Fibroblast of upper back skin (primary cell): ENCODE data around the gene MAN1C1.

Experiments
- DNase-seq: peaks from one replicate; pipeline ENCODE4 v3.0.0-alpha.2; 2013

MAN1C1 gene

DNA sequence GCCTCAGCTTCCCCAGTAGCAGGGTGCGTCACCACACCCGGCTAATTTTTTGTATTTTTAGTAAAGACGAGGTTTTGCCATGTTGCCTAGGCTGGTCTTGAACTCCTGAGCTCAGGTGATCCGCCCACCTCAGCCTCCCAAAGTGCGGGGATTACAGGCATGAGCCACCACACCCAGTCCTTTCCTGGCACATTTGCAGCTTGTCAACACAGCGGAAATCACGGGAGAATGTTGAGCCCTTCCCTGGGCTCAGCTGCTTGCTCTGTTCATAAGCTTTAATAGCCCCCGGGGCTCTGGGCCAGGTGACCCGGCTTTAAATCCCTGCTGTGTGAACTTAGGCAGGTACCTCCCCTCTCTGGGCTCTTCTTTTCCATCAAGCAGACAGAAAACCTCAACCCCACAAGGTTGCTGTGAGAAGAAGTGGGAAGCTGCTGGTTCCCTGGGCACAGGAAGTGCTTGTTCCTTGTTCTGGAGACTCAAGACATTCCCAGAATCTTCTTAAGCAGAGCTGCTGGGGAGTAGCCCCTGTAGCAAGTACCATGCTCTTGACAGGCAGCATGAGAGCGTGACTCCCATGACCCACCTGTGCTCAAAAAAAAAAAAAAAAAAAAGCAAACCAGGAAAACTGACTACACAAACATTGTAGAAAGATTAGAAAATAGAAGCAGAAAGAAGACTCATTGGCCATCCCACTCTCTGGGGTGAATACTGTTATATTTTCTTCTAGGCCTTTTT, 168.9 kb downstream of the MAN1C1 start:
- no peak for DNase-seq

DNA sequence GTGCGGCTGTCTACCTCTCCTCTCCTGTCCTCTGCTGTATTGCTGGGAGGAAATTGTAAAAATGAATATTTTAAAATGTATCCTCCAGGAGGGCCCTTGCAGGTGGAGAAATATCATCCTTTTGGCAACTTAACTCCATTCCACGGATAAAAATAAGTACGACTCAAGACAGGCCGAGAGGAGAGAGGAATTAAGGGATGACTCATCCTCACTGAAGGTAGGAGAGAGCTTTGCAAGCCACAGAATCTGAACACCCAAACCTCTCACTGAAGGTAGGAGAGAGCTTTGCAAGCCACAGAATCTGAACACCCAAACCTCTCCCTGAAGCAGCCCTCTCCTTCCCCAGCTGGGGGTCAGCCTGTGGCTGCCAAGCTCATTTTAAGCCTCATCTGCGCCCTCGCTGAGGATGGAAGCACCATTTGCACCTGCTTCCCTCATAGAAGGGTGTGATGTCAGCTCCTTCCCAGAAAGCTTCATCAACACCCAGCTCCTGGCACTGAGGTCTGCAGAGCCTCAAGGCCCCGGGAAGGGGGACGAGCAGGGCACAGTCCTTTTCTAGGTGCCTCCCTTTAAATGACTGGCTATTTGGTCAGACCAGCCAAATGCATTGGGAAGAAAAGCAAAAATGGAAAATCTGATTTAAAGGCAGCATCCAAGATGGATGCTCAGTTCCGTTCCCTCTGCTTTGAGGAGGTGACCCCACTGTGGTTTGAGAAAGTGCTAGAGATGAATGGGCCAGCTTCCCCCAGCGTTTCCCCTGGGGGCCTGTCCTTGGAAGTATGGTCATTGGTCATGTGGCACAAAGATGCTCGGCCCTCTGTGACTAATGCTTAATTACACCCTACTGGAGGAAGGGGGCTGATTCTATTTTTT, 170.5 kb downstream of the MAN1C1 start:
- peak; percentile 45 for DNase-seq

DNA sequence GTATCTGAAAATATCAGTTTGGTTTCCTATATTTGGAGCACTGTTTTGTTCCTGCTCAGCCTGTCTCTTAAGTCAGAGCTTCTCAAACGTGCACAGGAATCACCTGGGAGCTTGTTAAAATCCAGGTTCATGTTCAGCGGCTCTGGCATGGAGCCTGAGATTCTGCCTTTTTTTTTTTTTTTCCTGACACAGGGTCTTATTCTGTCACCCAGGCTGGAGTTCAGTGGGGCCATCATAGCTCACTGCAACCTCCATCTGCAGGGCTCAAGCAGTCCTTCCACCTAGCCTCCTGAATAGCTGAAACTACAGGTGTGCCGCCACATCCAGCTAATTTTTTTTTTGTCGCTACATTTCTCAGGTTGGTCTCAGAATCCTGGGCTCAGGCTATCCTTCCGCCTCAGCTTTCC, 171.2 kb downstream of the MAN1C1 start:
- DNase-seq = no peak

DNA sequence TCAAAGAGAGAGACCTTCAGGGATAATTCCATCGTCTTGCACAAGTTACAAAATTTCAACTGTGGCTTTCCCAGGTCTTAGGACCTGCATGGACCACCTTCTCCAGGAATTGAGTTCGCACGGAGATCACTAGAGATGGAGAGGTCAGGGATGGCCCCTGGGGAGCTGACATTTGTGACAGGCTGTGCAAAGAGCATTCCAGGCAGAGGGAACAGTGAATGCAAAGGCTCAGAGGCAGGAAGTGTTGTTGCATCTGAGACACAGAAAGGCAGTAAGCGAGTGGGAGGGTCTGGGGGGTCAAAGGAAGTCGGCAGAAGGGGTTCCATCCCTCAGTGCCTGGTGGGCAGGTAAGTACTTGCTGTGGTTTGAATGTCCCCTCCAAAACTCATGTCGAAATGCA, 173.9 kb downstream of the MAN1C1 start:
- no peak for DNase-seq

DNA sequence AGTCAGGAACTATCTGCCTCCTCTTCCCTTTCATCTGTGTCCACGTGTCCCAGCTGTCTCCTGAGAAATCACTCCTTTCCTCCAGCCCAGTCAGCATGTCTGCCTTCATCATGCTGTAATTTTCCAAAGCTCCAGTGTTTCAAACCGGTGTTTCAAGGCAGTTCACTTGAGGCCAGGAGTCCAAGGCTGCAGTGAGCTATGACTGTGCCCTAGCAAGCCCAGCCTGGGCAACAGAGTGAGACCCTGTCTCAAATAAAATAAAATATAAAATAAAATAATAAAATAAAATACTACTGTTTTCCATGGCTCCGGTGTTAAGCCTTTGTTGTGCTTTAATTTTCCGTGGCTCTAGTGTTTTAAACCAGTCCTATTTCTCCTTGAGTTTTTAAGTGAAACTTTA, 175.5 kb downstream of the MAN1C1 start:
- no peak for DNase-seq

DNA sequence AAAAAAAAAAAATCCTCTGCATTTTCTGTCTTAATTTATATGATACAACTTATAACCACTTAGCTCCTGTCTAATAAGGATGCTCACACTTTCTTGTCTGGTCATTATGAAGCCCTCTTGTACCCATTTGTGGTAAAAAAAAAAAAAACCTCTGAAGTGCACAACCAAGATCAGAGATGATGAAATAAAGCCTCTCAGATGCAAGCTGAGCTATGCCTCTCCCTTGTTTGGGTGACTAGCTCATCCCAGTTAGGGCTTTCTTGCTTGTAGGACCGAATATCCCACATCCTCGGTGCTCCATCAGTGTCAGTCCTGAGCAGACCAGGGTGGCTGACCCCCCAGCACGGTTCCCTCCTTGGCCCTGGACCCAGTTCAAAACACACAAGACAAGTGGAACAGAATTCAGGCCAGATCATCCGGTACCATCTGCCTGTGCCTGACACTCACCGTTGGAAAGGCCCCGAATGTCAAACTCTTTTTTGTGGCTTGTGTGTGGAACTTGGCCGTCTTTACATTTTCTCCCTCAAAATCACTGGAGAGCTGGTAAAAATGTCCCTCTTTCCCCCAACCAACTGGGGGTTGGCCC, 177.1 kb downstream of the MAN1C1 start:
- no peak for DNase-seq

DNA sequence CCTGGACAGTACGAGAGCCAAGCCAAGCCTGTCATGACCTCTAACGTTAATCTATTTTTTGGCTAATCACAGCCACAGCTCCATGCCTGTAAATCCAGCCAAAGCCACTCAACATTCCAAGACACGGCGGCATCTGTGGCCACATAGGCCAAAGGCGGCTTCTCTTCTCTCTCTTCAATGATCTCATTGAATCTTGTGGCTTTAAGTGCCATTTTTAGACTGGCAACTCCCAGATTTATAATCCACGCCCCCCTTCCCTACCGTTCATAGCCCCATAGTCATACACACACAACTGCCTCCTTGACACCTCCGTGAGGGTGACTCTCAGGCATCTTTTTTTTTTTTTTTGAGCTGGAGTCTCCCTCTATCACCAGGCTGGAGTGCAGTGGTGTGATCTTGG, 177.7 kb downstream of the MAN1C1 start:
- no peak for DNase-seq

DNA sequence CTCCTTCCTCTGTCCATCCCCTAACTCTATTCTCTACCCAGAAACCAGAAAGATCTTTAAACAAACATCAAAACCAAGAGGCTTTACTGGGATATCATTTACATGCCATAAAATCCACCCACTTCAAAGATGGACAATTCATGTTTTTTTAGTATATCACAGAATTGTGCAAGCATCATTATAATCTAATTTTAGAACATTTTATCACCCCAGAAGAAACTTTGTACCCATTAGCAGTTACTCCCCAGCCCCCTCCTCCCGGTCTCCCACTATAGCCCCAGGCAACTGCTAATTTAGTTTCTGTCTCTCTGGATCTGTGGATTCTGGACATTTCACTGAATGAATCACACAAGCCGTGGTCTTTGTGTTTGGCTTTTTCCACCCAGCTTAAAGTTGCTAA, 178.6 kb downstream of the MAN1C1 start:
- peak; percentile 27 for DNase-seq

DNA sequence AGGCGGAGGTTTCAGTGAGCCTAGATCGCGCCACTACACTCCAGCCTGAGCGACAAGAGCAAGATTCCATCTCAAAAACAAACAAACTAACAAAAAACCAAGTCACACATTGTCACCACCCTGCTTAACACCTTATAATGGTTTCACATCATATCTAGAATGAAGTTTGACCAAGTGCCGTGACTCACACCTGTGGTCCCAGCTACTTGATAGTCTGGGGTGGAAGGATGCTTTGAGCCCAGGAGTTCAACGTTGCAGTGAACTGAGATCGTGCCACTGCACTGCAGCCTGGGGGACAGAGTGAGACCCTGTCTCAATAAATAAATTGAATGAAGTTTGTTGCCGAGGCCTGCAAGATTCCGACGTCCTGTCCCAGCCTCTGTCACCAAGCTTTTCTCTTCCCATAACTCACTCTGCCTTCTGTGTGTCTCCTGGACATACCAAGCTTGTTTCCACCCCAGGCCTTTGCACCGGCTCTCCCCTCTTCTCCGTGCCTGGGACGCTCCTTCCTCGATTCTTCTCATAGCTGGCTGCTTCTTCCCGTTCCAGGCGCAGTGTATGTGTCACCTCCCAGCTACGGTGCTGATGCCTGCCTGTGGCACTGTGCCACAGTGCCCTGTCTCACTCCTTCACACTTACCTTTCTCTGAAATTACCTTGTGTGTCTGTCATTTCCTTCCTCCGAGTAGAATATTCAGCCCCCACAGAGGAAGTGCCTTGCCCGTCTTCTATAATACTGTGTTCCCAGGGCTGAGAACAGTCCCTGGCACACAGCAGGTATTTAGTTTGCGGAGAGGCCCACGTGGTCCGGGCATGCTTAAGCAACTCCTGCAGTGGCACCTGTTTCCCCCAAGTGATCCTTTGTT, 179.6 kb downstream of the MAN1C1 start:
- DNase-seq = no peak

DNA sequence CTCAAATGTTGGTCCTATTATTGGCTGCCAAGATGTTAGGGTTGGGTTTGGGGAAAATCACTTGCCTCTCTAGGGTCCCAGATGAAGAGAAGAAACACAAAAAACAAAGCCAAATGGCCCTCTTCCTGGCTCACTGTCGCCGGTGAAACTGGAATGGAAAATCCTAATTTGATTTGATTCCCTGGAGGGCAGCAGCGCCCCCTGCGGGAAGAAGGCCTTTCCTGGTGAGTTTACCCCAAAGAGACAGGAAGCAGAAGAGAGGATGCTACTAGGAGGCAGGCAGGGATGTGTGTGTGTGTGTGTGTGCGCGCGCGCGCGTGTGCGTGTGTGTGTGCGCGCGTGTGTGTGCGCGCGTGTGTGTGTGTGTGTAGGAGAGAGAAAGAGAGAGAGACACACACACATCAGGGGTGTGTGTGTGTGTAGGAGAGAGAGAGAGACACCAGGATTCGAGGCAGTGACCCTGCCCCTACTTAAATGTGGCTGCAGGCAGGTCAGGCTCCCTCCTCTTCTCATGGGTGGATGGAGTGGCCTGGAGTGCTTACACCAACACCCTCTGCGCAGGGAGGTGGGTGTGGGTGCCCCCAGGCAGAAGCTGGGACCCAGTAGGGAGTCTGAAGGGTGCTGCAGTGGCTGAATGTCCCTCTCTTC, 180.3 kb downstream of the MAN1C1 start:
- peak; percentile 76 for DNase-seq

DNA sequence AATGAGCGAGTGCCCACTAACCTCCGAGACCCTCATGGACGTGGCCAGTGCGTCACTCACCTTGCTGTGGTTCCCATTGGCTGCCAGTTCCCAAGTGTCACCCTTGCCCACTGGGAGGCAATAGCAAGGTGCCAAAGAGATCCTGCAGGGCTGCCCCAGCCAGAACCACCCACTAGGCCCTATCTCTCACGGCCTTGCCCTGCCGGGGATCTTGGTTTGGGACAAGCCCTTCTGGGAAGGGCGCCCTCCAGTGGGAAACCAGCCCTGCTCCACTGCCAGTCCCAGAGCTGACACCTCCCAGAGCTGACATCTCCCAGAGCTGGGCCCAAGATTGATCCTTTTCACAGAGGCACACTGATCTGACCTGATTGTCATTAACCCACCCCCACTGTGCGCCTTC, 181.3 kb downstream of the MAN1C1 start:
- peak; percentile 29 for DNase-seq

DNA sequence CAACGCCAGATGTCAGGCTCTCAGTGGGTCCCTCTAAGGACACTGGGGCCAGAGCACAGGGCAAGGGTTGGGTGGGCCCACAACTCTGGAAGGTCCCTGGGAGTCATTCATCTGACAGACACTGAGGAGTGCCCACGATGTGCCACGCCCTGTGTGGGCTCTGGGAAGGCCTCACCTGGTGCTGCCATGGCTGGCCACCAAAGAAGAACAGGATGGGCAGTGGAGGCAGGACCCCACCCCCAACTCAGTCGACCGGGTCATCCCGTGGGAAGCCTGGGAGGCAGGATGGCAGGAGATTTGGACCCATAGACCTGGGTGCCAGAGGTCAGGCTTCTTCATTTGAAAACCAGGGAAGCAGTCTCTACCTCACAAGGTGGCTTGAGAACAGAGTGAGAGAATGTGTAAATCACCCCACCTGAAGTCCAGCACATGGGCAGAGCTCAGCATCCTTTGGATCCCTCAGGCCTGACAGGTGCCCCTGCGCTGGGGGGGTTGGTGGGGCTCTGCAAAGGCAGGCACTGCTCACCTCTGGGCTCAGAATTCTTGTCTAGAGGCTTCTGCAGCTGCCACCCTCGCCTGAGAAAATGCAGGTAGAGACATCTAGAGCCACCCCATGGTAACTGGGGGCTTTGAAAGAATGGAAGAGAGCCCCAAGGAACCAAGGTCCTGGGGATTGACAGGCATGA, 182.2 kb downstream of the MAN1C1 start:
- no peak for DNase-seq

DNA sequence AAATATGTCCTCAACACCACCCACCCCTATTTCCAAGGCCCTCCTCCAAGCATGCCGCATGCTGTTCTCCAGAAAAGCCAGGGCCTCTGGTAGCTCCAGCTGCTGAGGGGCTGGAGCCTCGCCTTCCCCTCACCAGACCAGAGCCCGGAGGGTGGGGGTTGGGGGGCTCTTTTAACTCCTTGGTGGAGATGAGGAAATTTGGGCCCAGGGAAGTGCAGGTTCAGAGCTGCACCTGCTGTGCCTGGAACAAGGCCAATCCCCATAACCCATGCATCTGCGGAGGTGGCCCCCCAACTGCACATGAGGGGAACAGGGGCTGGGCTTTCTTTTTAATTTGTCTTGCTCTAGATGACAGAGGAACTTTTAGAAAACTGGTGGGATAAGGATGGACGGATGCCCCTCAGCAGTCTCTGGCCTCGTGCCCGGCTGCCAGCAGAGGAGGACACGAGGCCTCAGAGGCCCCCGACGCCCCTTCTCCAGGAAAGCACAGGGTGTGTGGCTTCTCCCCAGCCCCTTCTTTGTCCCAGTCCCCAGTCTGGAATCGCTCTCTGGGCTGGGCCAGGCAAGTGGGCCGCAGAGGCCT, 182.9 kb downstream of the MAN1C1 start:
- no peak for DNase-seq

DNA sequence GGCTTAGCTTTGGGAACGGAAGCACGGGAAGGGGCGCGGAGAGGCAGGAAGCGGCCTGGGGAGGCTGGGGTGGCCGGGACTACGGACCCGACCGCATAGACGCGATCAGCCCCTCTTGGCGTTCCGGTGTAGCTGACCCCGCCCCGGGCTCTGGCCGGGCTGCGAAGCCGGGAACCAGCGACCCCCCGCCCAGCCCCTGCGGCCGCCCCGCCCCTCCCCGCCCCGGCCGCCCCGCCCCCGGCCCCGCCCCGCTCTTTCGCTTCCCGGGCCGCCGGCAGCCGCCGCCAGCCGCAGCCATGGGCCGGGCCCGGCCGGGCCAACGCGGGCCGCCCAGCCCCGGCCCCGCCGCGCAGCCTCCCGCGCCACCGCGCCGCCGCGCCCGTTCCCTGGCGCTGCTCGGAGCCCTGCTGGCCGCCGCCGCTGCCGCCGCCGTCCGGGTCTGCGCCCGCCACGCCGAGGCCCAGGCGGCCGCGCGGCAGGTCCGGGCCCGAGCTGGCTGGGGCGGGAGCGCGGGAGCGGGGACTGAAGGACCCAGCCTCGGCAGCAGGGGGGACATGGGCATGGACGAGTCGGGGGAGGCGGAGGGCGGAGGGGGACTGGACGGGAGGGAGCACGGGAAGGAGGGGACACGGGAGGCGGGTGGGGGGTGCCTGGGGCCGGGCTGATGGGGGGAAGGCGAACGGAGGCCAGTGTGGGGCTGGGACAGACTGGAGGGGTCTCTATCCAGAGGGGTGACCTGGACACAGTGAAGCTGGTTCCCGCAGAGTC, 183.5 kb downstream of the MAN1C1 start, which contains the start of gene SELENON:
Gene SELENON (plus strand): TSS at position 259 of the 768 bp plus-strand sequence. CDS start 38 bp downstream, at position 297.
- DNase-seq = peak; percentile 46

DNA sequence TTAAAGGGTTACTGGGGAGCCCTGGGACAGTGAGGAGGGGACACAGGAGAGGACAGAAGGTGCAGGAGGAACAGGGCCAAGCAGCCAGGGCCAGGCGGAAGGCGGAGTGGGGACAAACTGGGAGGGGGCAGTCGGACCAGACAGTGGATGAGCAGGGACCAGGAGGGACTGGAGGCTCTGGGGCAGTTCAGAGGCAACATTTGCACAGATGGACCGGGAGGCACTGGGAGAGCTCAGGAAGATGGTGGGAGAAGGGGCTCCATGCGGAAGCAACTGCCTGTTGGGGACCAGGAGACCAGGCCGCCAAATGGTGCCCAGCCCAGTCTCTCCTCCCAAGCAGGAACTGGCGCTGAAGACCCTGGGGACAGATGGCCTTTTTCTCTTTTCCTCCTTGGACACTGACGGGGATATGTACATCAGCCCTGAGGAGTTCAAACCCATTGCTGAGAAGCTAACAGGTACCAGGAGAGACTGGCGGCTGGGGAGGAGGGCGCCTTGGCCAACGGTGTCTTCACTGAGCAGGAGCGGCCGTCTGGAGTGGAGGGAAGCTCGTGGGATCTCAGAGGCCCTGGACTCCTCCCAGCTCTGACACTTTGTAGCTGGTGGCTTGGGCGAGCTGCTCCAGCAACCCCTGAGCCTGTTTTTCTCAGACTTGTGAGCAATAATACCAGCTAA, 184.2 kb downstream of the MAN1C1 start:
- DNase-seq = no peak

DNA sequence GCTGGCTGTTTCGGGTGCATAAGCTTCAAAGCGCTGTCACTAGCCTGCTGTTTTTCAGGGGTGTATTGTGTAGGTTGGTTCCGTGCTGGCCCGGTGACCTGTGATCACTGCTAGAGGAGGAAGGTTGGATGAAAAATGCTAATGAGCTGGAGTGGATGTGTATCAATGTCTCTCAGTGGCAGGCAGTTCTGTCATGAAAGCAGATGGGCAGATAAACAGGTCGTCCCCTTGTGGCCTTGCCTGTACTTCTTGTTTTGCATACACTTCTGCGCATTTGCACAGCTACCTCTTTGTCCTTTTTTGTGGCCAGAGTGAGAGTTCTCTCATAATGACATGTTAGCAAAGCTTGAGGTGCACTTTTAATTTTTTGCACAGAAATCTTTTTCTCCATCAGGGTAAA, 186.3 kb downstream of the MAN1C1 start:
- DNase-seq = no peak

DNA sequence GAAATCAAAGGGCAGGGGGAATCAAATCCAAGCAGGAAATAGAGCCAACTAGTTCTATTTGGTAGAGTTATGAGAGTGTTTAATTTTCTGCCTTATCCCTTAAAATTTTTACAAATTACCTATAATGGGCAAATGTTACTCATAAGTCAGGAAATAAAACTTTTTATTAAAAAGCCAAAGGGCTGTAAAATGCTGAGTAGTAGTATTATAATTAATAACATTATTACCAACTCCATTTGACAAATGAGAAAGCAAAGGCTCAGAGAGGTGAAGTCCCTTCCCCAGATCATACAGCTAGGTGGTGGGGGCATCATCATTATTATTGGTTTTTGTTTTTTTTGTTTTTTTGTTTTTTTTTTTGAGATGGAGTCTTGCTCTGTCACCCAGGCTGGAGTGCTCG, 186.8 kb downstream of the MAN1C1 start:
- DNase-seq = no peak

DNA sequence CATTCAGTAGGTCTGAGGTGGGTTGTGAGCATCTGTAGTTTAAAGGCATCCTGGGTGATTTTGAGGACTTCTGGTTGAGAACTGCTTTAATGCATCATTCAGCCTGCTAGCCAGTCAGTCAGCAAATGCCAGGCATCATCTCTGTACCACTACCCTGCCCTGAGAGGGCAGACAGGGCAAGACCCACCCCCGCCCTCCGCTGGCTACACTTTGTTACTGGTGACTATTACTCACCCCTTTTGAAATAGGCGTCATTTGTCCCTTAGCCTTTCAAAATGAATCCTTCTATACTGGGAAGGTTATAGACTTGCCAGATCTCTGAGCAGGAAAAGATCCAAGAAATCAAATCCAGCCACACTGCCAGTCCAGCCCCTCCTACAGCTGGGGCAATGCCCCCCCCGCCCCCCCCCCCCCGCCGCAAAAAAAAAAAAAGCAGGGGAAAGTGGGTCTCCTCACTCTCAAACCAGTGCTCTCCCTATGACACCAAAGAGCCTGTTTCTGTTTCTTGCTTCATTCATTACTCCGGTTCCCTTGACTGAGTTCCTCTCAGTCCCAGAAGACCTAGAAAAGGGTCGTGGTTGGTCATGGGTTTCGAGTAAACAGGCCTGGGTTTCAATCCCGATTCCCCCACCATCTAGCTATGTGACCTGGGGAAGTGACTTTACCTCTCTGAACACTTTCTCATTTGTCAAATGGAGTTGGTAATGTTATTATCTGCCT, 187.8 kb downstream of the MAN1C1 start:
- DNase-seq = no peak
